MV-4-11 (cell line): ENCODE results near the gene AFF1.
A peak's percentile ranks its signal among the peaks of the same experiment; 100 is the strongest.
"Not testable (repeated sequence)": the region's sequence is repeated elsewhere in the genome, so short reads cannot be mapped to it uniquely, and the experiment has no call there.

ENCODE experiments used
- DNase-seq: peaks from one replicate; lab custom pipeline; 2025; lab: John Stamatoyannopoulos, UW

Gene AFF1

GRCh38 chr4:86977621-86978184 lies 42.9 kb downstream of the AFF1 start:
- peak; percentile 34 for DNase-seq

GRCh38 chr4:86978709-86979108 lies 43.9 kb downstream of the AFF1 start:
- DNase-seq, result no peak

GRCh38 chr4:86980230-86980629 lies 45.4 kb downstream of the AFF1 start:
- no peak for DNase-seq

GRCh38 chr4:86981789-86982188 lies 47.0 kb downstream of the AFF1 start:
- DNase-seq, result peak; percentile 89

- DNase-seq, result not testable (repeated sequence)
Observed at GRCh38 chr4:86985852-86986251, 51.0 kb downstream of the AFF1 start.

- not testable (repeated sequence) for DNase-seq
Observed at GRCh38 chr4:86989658-86990057, 54.8 kb downstream of the AFF1 start.

- DNase-seq, result no peak
Observed at GRCh38 chr4:86990510-86990909, 55.7 kb downstream of the AFF1 start.

- DNase-seq, result no peak
Observed at GRCh38 chr4:86991994-86992393, 57.2 kb downstream of the AFF1 start.

GRCh38 chr4:86993909-86994681 lies 59.3 kb downstream of the AFF1 start:
- DNase-seq, result no peak

GRCh38 chr4:86994686-86995085 lies 59.9 kb downstream of the AFF1 start:
- DNase-seq, result no peak

- not testable (repeated sequence) for DNase-seq
Observed at GRCh38 chr4:86996510-86996909, 61.7 kb downstream of the AFF1 start.

GRCh38 chr4:86999136-86999643 lies 64.4 kb downstream of the AFF1 start:
- DNase-seq, result no peak

GRCh38 chr4:87002682-87003043 lies 67.9 kb downstream of the AFF1 start:
- no peak for DNase-seq

GRCh38 chr4:87003266-87003665 lies 68.5 kb downstream of the AFF1 start:
- no peak for DNase-seq

GRCh38 chr4:87005369-87005689 lies 70.5 kb downstream of the AFF1 start:
- no peak for DNase-seq

GRCh38 chr4:87005690-87006425 lies 71.0 kb downstream of the AFF1 start:
- DNase-seq, result peak; percentile 55

- peak; percentile 85 for DNase-seq
Observed at GRCh38 chr4:87006426-87006675, 71.5 kb downstream of the AFF1 start.

- DNase-seq, result peak; percentile 86
Observed at GRCh38 chr4:87006676-87007527, 72.1 kb downstream of the AFF1 start.

GRCh38 chr4:87007528-87008446 lies 73.0 kb downstream of the AFF1 start:
- DNase-seq, result peak; percentile 13

GRCh38 chr4:87009095-87009648 lies 74.4 kb downstream of the AFF1 start:
- DNase-seq, result peak; percentile 56

GRCh38 chr4:87010192-87010591 lies 75.4 kb downstream of the AFF1 start:
- DNase-seq, result no peak
